Upper lobe of left lung (tissue), 4 donors: ENCODE results near the gene VWA2.

Experiments
- CTCF ChIP-seq, 6 experiments: fragments of 450-650 bp in 4 of 6; fragments of 200-600 bp in 2 of 6; sonication (generic) in 2 of 6; IDR thresholded peaks; one replicate each; pipeline ENCODE4 v1.5.1; 2016 to 2019; ENCODE audit warnings: antibody characterized with exemption in 6 of 6
- EP300 ChIP-seq, 4 donors: sonication (generic); formaldehyde crosslinking; IDR thresholded peaks; one replicate each; pipeline ENCODE4 v1.5.1; 2017; ENCODE audit warnings: antibody characterized with exemption in 4 of 4, control low read depth in 2 of 4
- POLR2A ChIP-seq, 4 donors: fragments of 450-650 bp; IDR thresholded peaks; one replicate each; pipeline ENCODE4 v1.5.1; 2016 to 2017; ENCODE audit warnings: antibody characterized with exemption in 4 of 4, mild to moderate bottlenecking in 2 of 4
- POLR2AphosphoS5 ChIP-seq, 2 donors: sonication (generic); formaldehyde crosslinking; IDR thresholded peaks; one replicate each; pipeline ENCODE4 v1.5.1; 2017; ENCODE audit warnings: antibody characterized with exemption in 2 of 2

GRCh38 chr10:114199239-114199638 lies 39.8 kb upstream of the VWA2 start:
- TF ChIP-seq CTCF (IDR thresholded peaks at IDR 0.05) (no peak), POLR2A (IDR thresholded peaks at IDR 0.05) (no peak), EP300 (IDR thresholded peaks at IDR 0.05) (no peak), POLR2AphosphoS5 (IDR thresholded peaks at IDR 0.05) (no peak)
